GM13976 (cell line): ENCODE measurements around the gene KLK6.
"Not testable (repeated sequence)": the region's sequence is repeated elsewhere in the genome, so short reads cannot be mapped to it uniquely, and the experiment has no call there.

ENCODE experiments used
- DNase-seq: peaks from one replicate; pipeline ENCODE4 v3.0.0; 2012; ENCODE audit warnings: low spot score
- in situ Hi-C: fragments of 300-500 bp; cut with MboI; formaldehyde crosslinking; loops from one replicate; pipeline ENCODE4 v1.12.0; 2022; ENCODE audit warnings: low sequenced_read_pairs, mixed read lengths, inconsistent platforms; ENCODE audit not compliant: unreplicated experiment
- TF ChIP-seq, protein P1 (sequence below): IDR thresholded peaks from 2 replicates; pipeline ENCODE4 v1.5.1; 2012; ENCODE audit warnings: borderline replicate concordance, mild to moderate bottlenecking; ENCODE audit not compliant: insufficient read depth; ENCODE audit errors: extremely low read depth, missing control alignments, control extremely low read depth

Gene KLK6

DNA sequence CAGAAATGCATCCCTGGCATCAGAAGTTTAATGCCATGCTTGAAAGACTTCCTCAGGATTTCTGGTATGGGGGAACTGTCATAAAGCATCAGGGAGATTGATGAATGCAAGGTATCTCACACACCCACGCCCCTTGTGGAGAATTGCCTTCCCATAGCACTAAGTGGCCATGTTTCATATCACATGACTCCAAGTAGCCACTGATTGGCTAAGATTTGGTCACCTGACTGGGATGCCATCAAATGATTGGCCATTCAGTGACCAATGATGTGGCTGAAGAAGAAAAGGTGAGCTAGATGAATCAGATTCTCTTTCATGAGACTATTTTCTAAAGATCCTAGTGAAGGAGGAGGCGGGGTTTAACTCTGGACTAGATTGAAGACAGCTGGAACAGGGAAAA lies 24.7 kb upstream of the KLK6 start:
- DNase-seq = no peak
- in situ Hi-C loops = no loop called here
- TF ChIP-seq, protein P1, sequence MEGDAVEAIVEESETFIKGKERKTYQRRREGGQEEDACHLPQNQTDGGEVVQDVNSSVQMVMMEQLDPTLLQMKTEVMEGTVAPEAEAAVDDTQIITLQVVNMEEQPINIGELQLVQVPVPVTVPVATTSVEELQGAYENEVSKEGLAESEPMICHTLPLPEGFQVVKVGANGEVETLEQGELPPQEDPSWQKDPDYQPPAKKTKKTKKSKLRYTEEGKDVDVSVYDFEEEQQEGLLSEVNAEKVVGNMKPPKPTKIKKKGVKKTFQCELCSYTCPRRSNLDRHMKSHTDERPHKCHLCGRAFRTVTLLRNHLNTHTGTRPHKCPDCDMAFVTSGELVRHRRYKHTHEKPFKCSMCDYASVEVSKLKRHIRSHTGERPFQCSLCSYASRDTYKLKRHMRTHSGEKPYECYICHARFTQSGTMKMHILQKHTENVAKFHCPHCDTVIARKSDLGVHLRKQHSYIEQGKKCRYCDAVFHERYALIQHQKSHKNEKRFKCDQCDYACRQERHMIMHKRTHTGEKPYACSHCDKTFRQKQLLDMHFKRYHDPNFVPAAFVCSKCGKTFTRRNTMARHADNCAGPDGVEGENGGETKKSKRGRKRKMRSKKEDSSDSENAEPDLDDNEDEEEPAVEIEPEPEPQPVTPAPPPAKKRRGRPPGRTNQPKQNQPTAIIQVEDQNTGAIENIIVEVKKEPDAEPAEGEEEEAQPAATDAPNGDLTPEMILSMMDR = no peak

DNA sequence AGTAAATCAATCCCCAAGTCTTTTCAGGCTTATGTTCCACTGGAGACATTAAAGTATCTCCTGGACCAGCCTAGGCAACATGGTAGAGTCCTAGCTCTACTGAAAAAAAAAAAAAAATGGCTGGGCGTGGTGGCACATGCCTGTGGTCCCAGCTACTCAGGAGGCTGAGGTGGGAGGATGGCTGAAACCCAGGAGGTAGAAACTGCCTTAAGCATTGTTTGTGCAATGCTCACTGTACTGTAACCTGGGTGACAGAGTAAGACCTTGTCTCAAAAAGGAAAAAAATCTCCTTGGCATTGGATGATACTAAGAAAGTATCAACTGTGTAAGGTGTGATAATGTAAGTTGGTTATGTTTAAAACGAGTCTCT lies 23.3 kb upstream of the KLK6 start:
- no peak for DNase-seq
- in situ Hi-C loops = no loop called here
- TF ChIP-seq, protein P1 = no peak

DNA sequence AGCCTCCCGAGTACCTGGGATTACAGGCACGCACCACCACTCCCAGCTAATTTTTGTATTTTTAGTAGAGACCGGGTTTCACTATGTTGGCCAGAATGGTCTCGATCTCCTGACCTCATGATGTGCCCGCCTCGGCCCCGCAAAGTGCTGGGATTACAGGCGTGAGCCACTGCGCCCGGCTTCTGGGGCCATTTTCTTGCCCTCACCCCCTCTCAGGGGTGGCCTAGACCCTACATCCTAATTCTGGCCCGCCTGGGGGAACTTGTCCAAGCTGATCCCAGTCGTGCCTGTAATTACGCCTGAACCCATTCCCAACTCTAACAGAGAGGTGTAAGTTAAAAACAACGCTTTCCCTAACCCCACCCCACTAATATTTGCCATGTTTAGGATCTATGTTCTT lies 15.0 kb upstream of the KLK6 start:
- in situ Hi-C loops, DNase-seq: not testable (repeated sequence)

DNA sequence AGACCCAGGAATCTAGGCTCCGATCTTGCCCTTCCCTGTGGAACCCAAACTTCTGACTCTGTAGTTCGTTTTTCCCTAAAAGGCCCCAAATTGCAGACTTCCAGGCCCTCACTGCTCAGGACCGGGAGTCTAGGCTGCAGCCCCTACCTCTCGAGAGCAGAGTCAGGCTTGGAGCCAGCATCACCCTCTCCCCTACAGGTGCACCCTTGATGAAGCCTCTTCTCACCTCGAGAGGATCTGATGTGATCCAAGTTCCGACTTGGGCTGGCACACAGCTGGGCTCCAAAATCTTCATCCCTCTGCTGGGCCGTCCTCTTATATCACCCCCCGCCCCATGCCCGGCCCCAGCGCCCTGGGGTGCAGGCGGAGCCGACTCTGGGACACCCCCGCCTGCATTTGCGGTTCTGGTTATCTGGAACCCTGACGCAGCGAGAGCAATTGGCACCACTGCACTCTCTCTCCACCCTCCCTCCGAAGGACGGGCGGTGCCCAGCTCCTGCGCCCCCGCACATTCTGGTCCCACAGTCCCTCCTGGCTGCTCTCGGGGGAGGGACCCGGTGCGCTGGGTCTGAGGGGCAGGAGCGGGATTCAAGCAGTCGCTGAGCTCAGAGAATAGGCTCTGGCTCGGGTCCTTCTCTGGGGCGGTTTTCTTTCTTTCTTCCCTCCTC lies 14.4 kb upstream of the KLK6 start, which contains the start of gene KLK7:
KLK7 (minus strand) TSS at position 293 of the 668 bp plus-strand sequence. CDS start 1,518 bp downstream, outside the sequence.
- TF ChIP-seq, protein P1 = no peak
- in situ Hi-C loops = no loop called here
- DNase-seq = no peak

- TF ChIP-seq, protein P1 = no peak
- no peak for DNase-seq
- in situ Hi-C loops = no loop called here
Measured at GRCh38 chr19:50982186-50982585, 12.8 kb upstream of the KLK6 start.

DNA sequence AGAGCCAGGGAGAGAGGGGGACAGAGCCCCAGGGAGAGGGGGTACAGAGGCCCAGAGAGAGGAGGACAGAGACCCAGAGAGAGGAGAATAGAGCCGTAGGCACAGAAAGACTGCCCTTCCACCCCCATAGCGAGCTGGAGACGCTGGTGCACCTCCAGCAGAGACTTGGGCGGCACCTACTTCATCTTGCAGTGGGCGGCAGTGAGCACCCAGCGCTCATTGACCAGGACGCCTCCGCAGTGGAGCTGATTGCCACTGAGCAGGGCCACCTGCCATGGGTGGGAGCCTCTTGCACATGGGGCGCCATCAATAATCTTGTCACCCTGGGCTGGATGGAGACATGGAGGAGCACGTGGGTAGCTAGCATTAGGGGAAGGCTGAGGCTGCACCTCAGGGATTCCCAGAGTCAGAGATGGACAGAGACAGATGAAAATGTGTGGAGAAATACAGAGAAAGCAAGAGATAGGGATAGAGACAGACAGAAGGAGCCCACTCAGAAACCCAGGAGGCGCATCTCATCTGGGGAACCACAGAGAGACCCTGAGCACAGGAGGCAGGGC lies 12.3 kb upstream of the KLK6 start:
- DNase-seq = no peak
- TF ChIP-seq, protein P1 = no peak
- in situ Hi-C loops = no loop called here

- TF ChIP-seq, protein P1 = no peak
- in situ Hi-C loops = no loop called here
- no peak for DNase-seq
Measured at GRCh38 chr19:50980208-50980607, 10.8 kb upstream of the KLK6 start.
